Measurements from ENCODE around the gene PPP2R5C.

- TF ChIP-seq CTCF (conservative IDR thresholded peaks at IDR 0.05; ENCODE audit: low read depth, low read length) (no peak), EZH2phosphoT487 (IDR thresholded peaks at IDR 0.05; ENCODE audit: borderline replicate concordance, low read length) (no peak), EZH2 (IDR thresholded peaks at IDR 0.05; ENCODE audit: low read length, unreplicated experiment) (no peak)
These were observed 145.1 kb downstream of the PPP2R5C start for GRCh38 chr14:101906645-101907044.
